Keratinocyte (primary cell): ENCODE results near the gene USP9X. TPM values are rescaled to one million over a fixed set of nuclear protein-coding genes. Genes with fewer than 3 reads are reported as not detected.

Experiments
- DNase-seq: peaks from one replicate; pipeline ENCODE4 v3.0.0-alpha.2; 2011; ENCODE audit warnings: low read depth, missing footprints, low spot score
- FAIRE-seq: peaks from 2 replicates; lab custom pipeline; 2011; peaks lifted over from hg19 to GRCh38; lab: Jason Lieb, UNC
- H2AFZ ChIP-seq: 2 replicates; pipeline ENCODE4 v1.6.0; 2012; ENCODE audit warnings: low read length, control low read depth, inconsistent platforms; ENCODE audit not compliant: control insufficient read depth
- H3K27ac ChIP-seq: 2 replicates; pipeline ENCODE4 v1.5.1; 2011; ENCODE audit warnings: low read length; ENCODE audit not compliant: control insufficient read depth, insufficient read depth
- H3K27me3 ChIP-seq: 3 replicates; pipeline ENCODE4 v1.6.0; 2011; ENCODE audit warnings: low read length; ENCODE audit not compliant: control insufficient read depth, insufficient read depth; ENCODE audit errors: extremely low read depth
- H3K36me3 ChIP-seq, 2 experiments: 2 replicates in 1 of 2; 3 replicates in 1 of 2; pipeline ENCODE4 v1.5.1; 2011; ENCODE audit warnings: low read length in 2 of 2, mild to moderate bottlenecking in 1 of 2; ENCODE audit not compliant: control insufficient read depth in 2 of 2, insufficient read depth in 2 of 2; ENCODE audit errors: extremely low read depth in 1 of 2
- H3K4me1 ChIP-seq: 3 replicates; pipeline ENCODE4 v1.5.1; 2011; ENCODE audit warnings: low read length; ENCODE audit not compliant: control insufficient read depth, insufficient read depth; ENCODE audit errors: extremely low read depth
- H3K4me2 ChIP-seq: 3 replicates; pipeline ENCODE4 v1.6.0; 2011; ENCODE audit warnings: low read depth, low read length; ENCODE audit not compliant: control insufficient read depth, insufficient read depth; ENCODE audit errors: extremely low read depth
- H3K4me3 ChIP-seq, 3 experiments: fragments of 200-600 bp in 1 of 3; sonication (generic) in 1 of 3; 2 replicates in 2 of 3; 3 replicates in 1 of 3; pipeline ENCODE4 v1.5.1; 2011 to 2016; ENCODE audit warnings: low read length in 3 of 3, mild to moderate bottlenecking in 3 of 3, control low read depth in 2 of 3, inconsistent platforms in 1 of 3, low read depth in 1 of 3, mixed read lengths in 1 of 3, mixed run types in 1 of 3, moderate library complexity in 1 of 3; ENCODE audit not compliant: control insufficient read depth in 2 of 3, insufficient read depth in 2 of 3; ENCODE audit errors: extremely low read depth in 1 of 3
- H3K79me2 ChIP-seq: 2 replicates; pipeline ENCODE4 v1.6.0; 2012; ENCODE audit warnings: low read length; ENCODE audit not compliant: control insufficient read depth, insufficient read depth
- H3K9ac ChIP-seq: 3 replicates; pipeline ENCODE4 v1.6.0; 2011; ENCODE audit warnings: low read length; ENCODE audit not compliant: control insufficient read depth, insufficient read depth; ENCODE audit errors: extremely low read depth
- H3K9me1 ChIP-seq: 3 replicates; pipeline ENCODE4 v1.6.0; 2011; ENCODE audit warnings: low read length; ENCODE audit not compliant: control insufficient read depth, insufficient read depth; ENCODE audit errors: extremely low read depth
- H3K9me3 ChIP-seq: 2 replicates; pipeline ENCODE4 v1.5.1; 2012; ENCODE audit warnings: low read depth, low read length; ENCODE audit not compliant: control insufficient read depth
- H4K20me1 ChIP-seq: 3 replicates; pipeline ENCODE4 v1.6.0; 2011; ENCODE audit warnings: low read length; ENCODE audit not compliant: control insufficient read depth, insufficient read depth; ENCODE audit errors: extremely low read depth
- EZH2 ChIP-seq: IDR thresholded peaks from one replicate; pipeline ENCODE4 v1.6.1; 2012; ENCODE audit warnings: inconsistent platforms, mild to moderate bottlenecking, low read length, moderate library complexity
- dilution Hi-C: fragments of 300-500 bp; cut with MboI; formaldehyde crosslinking; loops from one replicate; pipeline ENCODE4 v1.7.0; 2020; ENCODE audit warnings: low sequenced_read_pairs; ENCODE audit not compliant: extremely low pct_ligation_motif_present
- polyA plus RNA-seq, 5 experiments: library from polyadenylated mRNA; depleted of rRNA in 3 of 5; stranded (reverse) in 3 of 5; stranded (forward) in 1 of 5; unstranded in 1 of 5; fragments of >200 nt; gene quantifications; 1 replicate in 1 of 5; 2 replicates in 3 of 5; 3 replicates in 1 of 5; pipeline versions ENCODE4 v1.2.1 to v1.2.3, GENCODE V29; 2011 to 2012; ENCODE audit warnings: missing spikeins in 2 of 5, low read depth in 1 of 5, low replicate concordance in 1 of 5
- TF ChIP-seq, protein P1 (sequence below), 3 experiments: IDR thresholded peaks in 1 of 3; conservative IDR thresholded peaks in 1 of 3; optimal IDR thresholded peaks in 1 of 3; 2 replicates in 2 of 3; 3 replicates in 1 of 3; pipeline versions ENCODE3 to v1.5.1; 2011; ENCODE audit warnings: low read length in 3 of 3, mild to moderate bottlenecking in 3 of 3, moderate library complexity in 2 of 3, control low read depth in 1 of 3, inconsistent platforms in 1 of 3; ENCODE audit not compliant: insufficient read depth in 2 of 3; ENCODE audit errors: extremely low read depth in 1 of 3

USP9X gene
- polyA plus RNA-seq, 1 donor (not counting 4 experiments of a cell fraction or from before 2014, with no cell fraction given) = 44.8 TPM

GRCh38 chrX:41257801-41258200 is 172.6 kb downstream of the USP9X start:
- dilution Hi-C loops = no loop called here
- Histone ChIP-seq H3K27ac (no peak overlapping the region), H3K9me1 (no peaks in the 10 kb centered on the region), H3K4me1 (no peaks in the 10 kb centered on the region), H3K4me2 (no peak overlapping the region), H3K79me2 (no peaks in the 10 kb centered on the region), H3K36me3 (no peaks in the 10 kb centered on the region), H3K9me3 (no peaks in the 10 kb centered on the region), H3K4me3 (no peak overlapping the region), H4K20me1 (no peaks in the 10 kb centered on the region), H2AFZ (no peak overlapping the region), H3K9ac (no peak overlapping the region), H3K27me3 (peaks cover 7% of the 10 kb centered on the region)
- no peak for TF ChIP-seq EZH2
- TF ChIP-seq, protein P1, sequence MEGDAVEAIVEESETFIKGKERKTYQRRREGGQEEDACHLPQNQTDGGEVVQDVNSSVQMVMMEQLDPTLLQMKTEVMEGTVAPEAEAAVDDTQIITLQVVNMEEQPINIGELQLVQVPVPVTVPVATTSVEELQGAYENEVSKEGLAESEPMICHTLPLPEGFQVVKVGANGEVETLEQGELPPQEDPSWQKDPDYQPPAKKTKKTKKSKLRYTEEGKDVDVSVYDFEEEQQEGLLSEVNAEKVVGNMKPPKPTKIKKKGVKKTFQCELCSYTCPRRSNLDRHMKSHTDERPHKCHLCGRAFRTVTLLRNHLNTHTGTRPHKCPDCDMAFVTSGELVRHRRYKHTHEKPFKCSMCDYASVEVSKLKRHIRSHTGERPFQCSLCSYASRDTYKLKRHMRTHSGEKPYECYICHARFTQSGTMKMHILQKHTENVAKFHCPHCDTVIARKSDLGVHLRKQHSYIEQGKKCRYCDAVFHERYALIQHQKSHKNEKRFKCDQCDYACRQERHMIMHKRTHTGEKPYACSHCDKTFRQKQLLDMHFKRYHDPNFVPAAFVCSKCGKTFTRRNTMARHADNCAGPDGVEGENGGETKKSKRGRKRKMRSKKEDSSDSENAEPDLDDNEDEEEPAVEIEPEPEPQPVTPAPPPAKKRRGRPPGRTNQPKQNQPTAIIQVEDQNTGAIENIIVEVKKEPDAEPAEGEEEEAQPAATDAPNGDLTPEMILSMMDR (optimal IDR thresholded peaks at IDR 0.05 in 1 of 3, IDR thresholded peaks at IDR 0.05 in 1 of 3, conservative IDR thresholded peaks at IDR 0.05 in 1 of 3; ENCODE audit: extremely low read depth in 1 of 3, insufficient read depth in 2 of 3, low read length in 3 of 3) = no peak
- no peak for DNase-seq
- FAIRE-seq = no peak

DNA sequence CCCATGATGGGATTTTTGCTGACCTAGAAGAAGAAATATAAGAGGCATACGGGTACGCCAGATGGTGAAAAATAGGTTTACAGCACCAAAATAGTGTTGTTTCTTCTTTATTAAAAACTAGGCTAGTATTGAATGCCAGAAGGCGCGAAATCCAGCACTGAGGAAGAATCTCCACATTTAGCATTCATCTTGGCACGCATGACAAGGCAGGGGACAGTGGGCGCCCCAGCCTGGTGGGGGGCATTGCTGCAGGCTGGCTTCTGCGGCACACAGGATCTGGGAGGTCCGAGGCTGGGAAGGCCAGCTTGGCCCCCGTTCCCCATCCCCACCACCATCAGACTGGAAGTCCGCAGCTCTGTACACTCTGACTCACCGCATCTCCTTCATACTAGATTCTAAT is 173.0 kb downstream of the USP9X start:
- dilution Hi-C loops = no loop called here
- TF ChIP-seq EZH2 = no peak
- TF ChIP-seq, protein P1 (optimal IDR thresholded peaks at IDR 0.05 in 1 of 3, IDR thresholded peaks at IDR 0.05 in 1 of 3, conservative IDR thresholded peaks at IDR 0.05 in 1 of 3; ENCODE audit: extremely low read depth in 1 of 3, insufficient read depth in 2 of 3, low read length in 3 of 3) = no peak
- Histone ChIP-seq H3K4me1 (no peaks in the 10 kb centered on the region), H3K4me2 (no peak overlapping the region), H3K9ac (no peak overlapping the region), H3K36me3 (no peaks in the 10 kb centered on the region), H3K27ac (no peak overlapping the region), H3K27me3 (peaks cover 3% of the 10 kb centered on the region), H3K9me1 (no peaks in the 10 kb centered on the region), H4K20me1 (no peaks in the 10 kb centered on the region), H2AFZ (no peak overlapping the region), H3K9me3 (peaks cover 2% of the 10 kb centered on the region), H3K4me3 (no peak overlapping the region), H3K79me2 (no peaks in the 10 kb centered on the region)
- DNase-seq (no peak), FAIRE-seq (no peak)
